ENCODE data around the gene CLEC4M. TPM values are rescaled to one million over a fixed set of nuclear protein-coding genes. Genes with fewer than 3 reads are reported as not detected.

CLEC4M gene
- total and polyA plus RNA-seq, 2 of the 8 experiments (the other 6 are each of a cell fraction or from before 2014, with no cell fraction given): not detected

- Histone ChIP-seq H3K56ac (replicated peaks; ENCODE audit: insufficient read length, low read depth, low read length) (no peak overlapping the region), H3K23ac (ENCODE audit: insufficient read length) (no peak overlapping the region), H2BK120ac (replicated peaks; ENCODE audit: low read depth, low read length) (no peak overlapping the region), H3K4me2 (ENCODE audit: insufficient read depth in 1 of 2, low read depth in 2 of 2, low read length in 2 of 2) (no peak overlapping the region), H3K9ac (replicated peaks in 1 of 4; ENCODE audit: extremely low read depth in 1 of 4, low read depth in 3 of 4, low read length in 3 of 4) (no peak overlapping the region), H3K27ac (ENCODE audit: low read depth, low read length) (no peak overlapping the region), H2BK5ac (ENCODE audit: low read depth, low read length) (no peak overlapping the region), H2BK20ac (ENCODE audit: low read length) (no peak overlapping the region), H3K4ac (replicated peaks; ENCODE audit: insufficient read length, low read depth, low read length) (no peak overlapping the region), H2BK15ac (ENCODE audit: low read length) (peak overlapping the region; percentile 65; the same call in 1 of the 2 replicates), H2BK12ac (ENCODE audit: low read depth, low read length) (0 out of 2 replicates have a peak overlapping the region, but pooled peaks have one; percentile 2), H3K36me3 (ENCODE audit: control insufficient read depth in 2 of 4, insufficient read depth in 4 of 4, low read length in 3 of 4) (no peaks in the 10 kb centered on the region), H4K5ac (ENCODE audit: insufficient read length, low read depth, low read length) (no peak overlapping the region), H3K4me1 (replicated peaks in 1 of 4; ENCODE audit: control insufficient read depth in 3 of 4, insufficient read depth in 4 of 4, low read length in 3 of 4) (peaks cover 3 to 11% (median 8%) of the 10 kb centered on the region in 4 experiments; a peak in 6 of 7 replicates), H3K79me2 (ENCODE audit: control insufficient read depth in 1 of 2, insufficient read depth in 2 of 2, low read length in 2 of 2) (no peaks in the 10 kb centered on the region), H2AK5ac (ENCODE audit: low read depth, low read length) (peak overlapping the region; percentile 82; the same call in 1 of the 2 replicates), H3K18ac (ENCODE audit: extremely low read depth, low read length) (no peak overlapping the region), H3K23me2 (ENCODE audit: low read depth, low read length) (no peaks in the 10 kb centered on the region), H3K27me3 (replicated peaks in 1 of 4; ENCODE audit: control insufficient read depth in 3 of 4, extremely low read depth in 1 of 4, insufficient read depth in 3 of 4, low read length in 3 of 4) (peaks cover 0 to 2% (median 0%) of the 10 kb centered on the region in 4 experiments; a peak in 1 of 7 replicates), H2AFZ (ENCODE audit: low read length) (no peak overlapping the region), H3K9me3 (ENCODE audit: insufficient read depth in 2 of 2, low read depth in 1 of 2, low read length in 1 of 2) (no peaks in the 10 kb centered on the region; a peak in 1 of 4 replicates), H3K79me1 (ENCODE audit: low read depth, low read length) (no peaks in the 10 kb centered on the region), H4K8ac (ENCODE audit: extremely low read depth, insufficient read depth, low read length) (no peak overlapping the region), H4K91ac (replicated peaks; ENCODE audit: insufficient read length, low read length) (no peak overlapping the region), H3K4me3 (ENCODE audit: extremely low read depth in 1 of 4, insufficient read depth in 2 of 4, low read depth in 3 of 4, low read length in 4 of 4) (no peak overlapping the region), H4K20me1 (replicated peaks in 1 of 2; ENCODE audit: control insufficient read depth in 1 of 2, insufficient read depth in 2 of 2, low read length in 2 of 2) (no peaks in the 10 kb centered on the region), H3K14ac (ENCODE audit: insufficient read length) (no peak overlapping the region)
- CTCF ChIA-PET (ENCODE audit: partially characterized antibody): interaction anchor here (1.0 to 1.3 kb wide), 2 partner anchors 41 to 62 kb away, joined by 3 to 5 read pairs; partner anchors contain the start of gene TRAPPC5
- WGBS, 2 experiments (ENCODE audit: extremely low coverage in 1 of 2, insufficient coverage in 1 of 2, insufficient read length in 1 of 2, insufficient replicate concordance in 2 of 2, low coverage in 1 of 2, low lambda C conversion rate in 2 of 2, missing lambda C conversion rate in 1 of 2): 84% methylated on average over 11 of the region's 11 CpGs; no CpG with 5 or more reads in 1 of the 2 experiments
- FAIRE-seq (no peak), DNase-seq (ENCODE audit: low read depth in 1 of 2, low spot score in 2 of 2) (no peak)
- POLR2A ChIA-PET (ENCODE audit: partially characterized antibody): no interaction called here
- TF ChIP-seq CHD1 (IDR thresholded peaks at IDR 0.05; ENCODE audit: low read depth, low read length): no peak
- no peak for TF ChIP-seq PHF8 (conservative IDR thresholded peaks at IDR 0.05; ENCODE audit: low read depth, low read length)
- TF ChIP-seq ASH2L (IDR thresholded peaks at IDR 0.05; ENCODE audit: low read length): no peak
- no peak for TF ChIP-seq RAD21 (IDR thresholded peaks at IDR 0.05 in 1 of 2, conservative IDR thresholded peaks at IDR 0.05 in 1 of 2; ENCODE audit: low read depth in 2 of 2, low read length in 2 of 2)
- TF ChIP-seq SP2 (IDR thresholded peaks at IDR 0.05; ENCODE audit: low read length): no peak
- TF ChIP-seq GABPA (IDR thresholded peaks at IDR 0.05; ENCODE audit: borderline replicate concordance, insufficient read depth, low read length): no peak
- TF ChIP-seq RBBP5 (IDR thresholded peaks at IDR 0.05; ENCODE audit: borderline replicate concordance, low read depth, low read length): no peak
- TF ChIP-seq RXRA (IDR thresholded peaks at IDR 0.05; ENCODE audit: insufficient read depth, low read depth, low read length): no peak
- TF ChIP-seq KDM1A (IDR thresholded peaks at IDR 0.05; ENCODE audit: borderline replicate concordance, low read length): no peak
- TF ChIP-seq BACH1 (IDR thresholded peaks at IDR 0.05; ENCODE audit: low read length): no peak
These were observed 20.1 kb upstream of the CLEC4M start for GRCh38 chr19:7742991-7743390.

Measured in H1 (cell line).